Tibial artery (tissue), 4 donors: ENCODE results near the gene MYL3.

Source experiments
- DNase-seq, 2 donors: peaks; one replicate each; pipeline ENCODE4 v3.0.0-alpha.2; 2019
- H3K27ac ChIP-seq, 2 donors: fragments of 200-600 bp; sonication (generic) in 1 of 2; 1 replicate in 1 of 2; 2 replicates in 1 of 2; pipeline ENCODE4 v1.5.1; 2018 to 2019; ENCODE audit warnings: mild to moderate bottlenecking in 1 of 2
- H3K27me3 ChIP-seq, 2 donors: fragments of 200-600 bp; sonication (generic) in 1 of 2; one replicate each; pipeline versions ENCODE4 v1.5.1 to v1.6.0; 2016 to 2019
- H3K36me3 ChIP-seq, 3 donors: fragments of 200-600 bp; sonication (generic) in 2 of 3; one replicate each; pipeline ENCODE4 v1.5.1; 2016 to 2019; ENCODE audit warnings: mild to moderate bottlenecking in 2 of 3
- H3K4me1 ChIP-seq, 4 donors: fragments of 200-600 bp; sonication (generic) in 2 of 4; 1 replicate in 3 of 4; 2 replicates in 1 of 4; pipeline ENCODE4 v1.5.1; 2016 to 2019
- H3K4me3 ChIP-seq, 2 donors: fragments of 200-600 bp; sonication (generic) in 1 of 2; 1 replicate in 1 of 2; 2 replicates in 1 of 2; pipeline ENCODE4 v1.5.1; 2018 to 2019; ENCODE audit warnings: mild to moderate bottlenecking in 2 of 2
- H3K9me3 ChIP-seq, 3 donors: fragments of 200-600 bp; sonication (generic) in 1 of 3; one replicate each; pipeline ENCODE4 v1.5.1; 2016 to 2019
- intact Hi-C: fragments of 100-400 bp; cut with DNase I; formaldehyde crosslinking; loops from one replicate; pipeline ENCODE4 v1.15.0; 2023; ENCODE audit warnings: low total_unique reads
- TF ChIP-seq, protein P1 (sequence below), 2 experiments: fragments of 200-600 bp in 1 of 2; fragments of 450-650 bp in 1 of 2; IDR thresholded peaks; one replicate each; pipeline ENCODE4 v1.5.1; 2017 to 2019; ENCODE audit warnings: antibody characterized with exemption in 2 of 2, mild to moderate bottlenecking in 1 of 2, moderate library complexity in 1 of 2

MYL3 gene

DNA sequence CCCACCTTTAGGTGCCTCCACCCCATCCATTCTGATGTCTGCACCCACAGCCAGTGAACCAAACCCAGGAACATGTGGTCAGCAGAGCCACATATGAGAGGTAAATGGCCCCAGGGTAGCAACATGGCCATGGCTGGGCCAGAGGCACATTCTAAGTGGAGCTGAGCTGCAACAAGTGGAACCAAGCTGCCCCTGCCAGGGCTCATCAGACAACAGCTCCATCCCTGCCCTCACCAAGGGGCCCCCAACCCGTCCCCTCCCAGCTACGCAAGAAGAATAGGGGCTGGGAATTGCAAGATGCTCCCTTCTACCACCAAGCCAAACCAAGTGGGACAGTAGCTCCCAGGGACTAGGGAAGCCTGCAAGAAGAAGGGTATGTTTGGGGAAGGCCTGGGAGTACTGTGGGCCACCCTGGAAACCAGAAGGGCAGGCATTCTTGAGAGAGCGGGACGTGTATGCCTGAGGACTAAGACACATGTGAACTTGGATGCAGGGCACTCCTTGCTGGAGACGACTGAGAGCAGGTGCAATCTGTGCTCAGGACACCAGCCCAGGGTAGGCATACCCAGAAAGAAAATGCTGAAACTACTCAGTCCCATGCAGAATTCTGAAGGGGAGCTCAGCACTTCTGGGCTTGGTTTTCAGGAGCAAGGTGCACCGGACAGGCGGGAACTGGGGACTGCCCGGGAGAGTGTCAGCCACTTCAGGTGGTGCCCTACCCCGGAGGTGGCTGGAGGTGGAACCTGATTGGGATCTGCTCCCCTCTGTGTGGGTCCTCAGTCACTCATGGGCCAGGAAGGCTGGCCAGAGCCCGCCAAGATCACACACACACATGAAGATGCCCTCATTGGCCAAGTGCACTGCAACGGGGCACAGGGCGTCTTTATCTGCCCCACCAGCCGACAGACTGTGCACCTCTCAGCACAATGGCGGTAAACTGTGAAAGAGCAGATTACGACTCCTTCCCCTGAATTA lies 9.5 kb downstream of the MYL3 start:
- Histone ChIP-seq H3K9me3 (no peaks in the 10 kb centered on the region), H3K4me3 (no peak overlapping the region), H3K27me3 (no peaks in the 10 kb centered on the region), H3K4me1 (no peaks in the 10 kb centered on the region), H3K36me3 (no peaks in the 10 kb centered on the region), H3K27ac (no peak overlapping the region)
- peak in 1 of 2 donors; percentile 35 for DNase-seq
- intact Hi-C loops, result loop anchor here (10.0 kb wide), 1 partner anchor 149 kb away; the partner anchor contains the start of gene TMIE
- TF ChIP-seq, protein P1, sequence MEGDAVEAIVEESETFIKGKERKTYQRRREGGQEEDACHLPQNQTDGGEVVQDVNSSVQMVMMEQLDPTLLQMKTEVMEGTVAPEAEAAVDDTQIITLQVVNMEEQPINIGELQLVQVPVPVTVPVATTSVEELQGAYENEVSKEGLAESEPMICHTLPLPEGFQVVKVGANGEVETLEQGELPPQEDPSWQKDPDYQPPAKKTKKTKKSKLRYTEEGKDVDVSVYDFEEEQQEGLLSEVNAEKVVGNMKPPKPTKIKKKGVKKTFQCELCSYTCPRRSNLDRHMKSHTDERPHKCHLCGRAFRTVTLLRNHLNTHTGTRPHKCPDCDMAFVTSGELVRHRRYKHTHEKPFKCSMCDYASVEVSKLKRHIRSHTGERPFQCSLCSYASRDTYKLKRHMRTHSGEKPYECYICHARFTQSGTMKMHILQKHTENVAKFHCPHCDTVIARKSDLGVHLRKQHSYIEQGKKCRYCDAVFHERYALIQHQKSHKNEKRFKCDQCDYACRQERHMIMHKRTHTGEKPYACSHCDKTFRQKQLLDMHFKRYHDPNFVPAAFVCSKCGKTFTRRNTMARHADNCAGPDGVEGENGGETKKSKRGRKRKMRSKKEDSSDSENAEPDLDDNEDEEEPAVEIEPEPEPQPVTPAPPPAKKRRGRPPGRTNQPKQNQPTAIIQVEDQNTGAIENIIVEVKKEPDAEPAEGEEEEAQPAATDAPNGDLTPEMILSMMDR (IDR thresholded peaks at IDR 0.05), result no peak

DNA sequence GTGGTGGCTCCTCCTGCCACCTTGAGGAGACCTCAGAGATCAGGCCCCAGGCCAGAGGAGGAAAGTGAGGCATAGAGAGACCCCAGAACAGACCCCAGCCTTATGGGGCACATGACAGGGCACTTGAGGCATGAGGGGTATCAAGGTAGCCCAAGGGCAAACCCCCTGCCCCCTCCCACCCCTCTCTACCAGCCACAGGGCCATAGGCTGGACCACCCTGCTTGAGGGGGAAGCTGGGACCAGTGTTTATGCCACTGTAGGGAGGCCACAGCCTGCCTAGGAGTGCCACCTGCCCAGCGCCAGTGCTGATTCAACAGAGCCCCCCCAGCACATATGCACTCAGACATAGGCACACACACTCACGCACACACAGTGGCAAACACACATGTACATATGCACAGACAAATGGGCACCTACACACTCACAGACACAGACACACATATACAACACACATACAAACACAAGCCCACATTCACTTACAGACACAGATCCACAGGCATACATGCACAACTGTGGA lies 10.3 kb downstream of the MYL3 start:
- intact Hi-C loops, result loop anchor here (10.0 kb wide), 1 partner anchor 148 kb away; the partner anchor contains the start of gene TMIE

DNA sequence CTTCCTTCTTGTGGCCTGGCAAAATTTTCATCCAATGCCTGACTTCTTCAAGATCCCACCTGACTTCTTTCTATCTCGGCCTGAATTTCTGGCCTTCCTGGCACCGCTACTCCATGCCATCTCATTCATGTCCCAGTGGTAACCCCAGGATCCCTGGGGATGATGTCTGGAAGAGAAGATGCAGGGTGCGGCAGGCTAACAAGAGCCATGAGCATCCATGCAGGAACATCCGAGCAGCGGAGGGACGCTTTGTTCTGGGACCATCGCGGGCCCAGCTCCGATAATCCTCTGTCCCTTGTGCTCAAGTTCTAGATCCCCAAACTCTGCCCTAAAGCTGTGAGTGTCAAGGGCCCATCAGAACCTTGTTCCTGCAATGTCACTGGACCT lies 10.9 kb downstream of the MYL3 start:
- Histone ChIP-seq H3K9me3 (no peaks in the 10 kb centered on the region), H3K27ac (no peak overlapping the region), H3K36me3 (no peaks in the 10 kb centered on the region), H3K4me3 (no peak overlapping the region), H3K4me1 (peaks cover 0 to 11% (median 0%) of the 10 kb centered on the region in 4 donors), H3K27me3 (no peaks in the 10 kb centered on the region)
- intact Hi-C loops, result loop anchor here (10.0 kb wide), 1 partner anchor 148 kb away; the partner anchor contains the start of gene TMIE
- no peak for DNase-seq
- TF ChIP-seq, protein P1 (IDR thresholded peaks at IDR 0.05), result no peak

More for the DNA sequence above, 10.3 kb downstream of the MYL3 start:
- no peaks in the 10 kb centered on the region for H3K9me3 ChIP-seq
- H3K36me3 ChIP-seq, result no peaks in the 10 kb centered on the region
- DNase-seq, result no peak
- H3K4me1 ChIP-seq, result peaks cover 0 to 5% (median 0%) of the 10 kb centered on the region in 4 donors
- no peak overlapping the region for H3K27ac ChIP-seq
- H3K27me3 ChIP-seq, result no peaks in the 10 kb centered on the region
- TF ChIP-seq, protein P1 (IDR thresholded peaks at IDR 0.05), result no peak
- no peak overlapping the region for H3K4me3 ChIP-seq

- no peaks in the 10 kb centered on the region for H3K9me3 ChIP-seq
- peak in 1 of 2 donors; percentile 66 for DNase-seq
- no peak overlapping the region for H3K4me3 ChIP-seq
- H3K27ac ChIP-seq, result no peak overlapping the region
- intact Hi-C loops, result loop anchor here (10.0 kb wide), 1 partner anchor 147 kb away; the partner anchor contains the start of gene TMIE
- TF ChIP-seq, protein P1 (IDR thresholded peaks at IDR 0.05), result no peak
- peaks cover 0 to 15% (median 3%) of the 10 kb centered on the region in 4 donors for H3K4me1 ChIP-seq
- H3K36me3 ChIP-seq, result no peaks in the 10 kb centered on the region
- H3K27me3 ChIP-seq, result no peaks in the 10 kb centered on the region
Observed at GRCh38 chr3:46851364-46852333, 11.6 kb downstream of the MYL3 start.

GRCh38 chr3:46850468-46850779 lies 12.8 kb downstream of the MYL3 start:
- Histone ChIP-seq H3K4me3 (no peak overlapping the region), H3K4me1 (peaks cover 4 to 26% (median 12%) of the 10 kb centered on the region in 4 donors), H3K27me3 (no peaks in the 10 kb centered on the region), H3K36me3 (no peaks in the 10 kb centered on the region), H3K9me3 (no peaks in the 10 kb centered on the region), H3K27ac (no peak overlapping the region)
- intact Hi-C loops, result loop anchor here (10.0 kb wide), 1 partner anchor 146 kb away; the partner anchor contains the start of gene TMIE
- TF ChIP-seq, protein P1 (IDR thresholded peaks at IDR 0.05), result no peak
- DNase-seq, result no peak
